ENCODE measurements around the gene ANKRD33B.
"Not testable (repeated sequence)": the region's sequence is repeated elsewhere in the genome, so short reads cannot be mapped to it uniquely, and the experiment has no call there.

ANKRD33B gene

GRCh38 chr5:10631316-10631996 lies 67.6 kb downstream of the ANKRD33B start:
- Histone ChIP-seq H3K27ac (ENCODE audit: low read length) (no peak overlapping the region), H3K9me3 (ENCODE audit: control insufficient read depth in 2 of 2, low read length in 2 of 2) (no peaks in the 10 kb centered on the region), H3K36me3 (ENCODE audit: control insufficient read depth in 2 of 2, insufficient read depth in 2 of 2, low read length in 2 of 2) (no peaks in the 10 kb centered on the region), H3K9ac (ENCODE audit: low read length in 2 of 2) (no peak overlapping the region), H3K4me3 (ENCODE audit: low read length in 2 of 2) (no peak overlapping the region), H3K4me1 (ENCODE audit: control insufficient read depth, insufficient read depth, low read length) (peaks cover 2% of the 10 kb centered on the region), H3K27me3 (ENCODE audit: control insufficient read depth in 1 of 2, insufficient read depth in 2 of 2, low read length in 2 of 2) (peaks cover 6 to 7% of the 10 kb centered on the region in 2 donors)

GRCh38 chr5:10632110-10632761 lies 68.4 kb downstream of the ANKRD33B start:
- Histone ChIP-seq H3K9ac (ENCODE audit: low read length in 2 of 2) (no peak overlapping the region), H3K9me3 (ENCODE audit: control insufficient read depth in 2 of 2, low read length in 2 of 2) (no peaks in the 10 kb centered on the region), H3K27me3 (ENCODE audit: control insufficient read depth in 1 of 2, insufficient read depth in 2 of 2, low read length in 2 of 2) (peaks cover 8 to 14% of the 10 kb centered on the region in 2 donors), H3K4me1 (ENCODE audit: control insufficient read depth, insufficient read depth, low read length) (peaks cover 2% of the 10 kb centered on the region), H3K27ac (ENCODE audit: low read length) (no peak overlapping the region), H3K4me3 (ENCODE audit: low read length in 2 of 2) (no peak overlapping the region), H3K36me3 (ENCODE audit: control insufficient read depth in 2 of 2, insufficient read depth in 2 of 2, low read length in 2 of 2) (no peaks in the 10 kb centered on the region)

- Histone ChIP-seq H3K27me3 (ENCODE audit: control insufficient read depth in 1 of 2, insufficient read depth in 2 of 2, low read length in 2 of 2) (peaks cover 8 to 14% of the 10 kb centered on the region in 2 donors), H3K4me3 (ENCODE audit: low read length in 2 of 2) (no peak overlapping the region), H3K9me3 (ENCODE audit: control insufficient read depth in 2 of 2, low read length in 2 of 2) (no peaks in the 10 kb centered on the region), H3K4me1 (ENCODE audit: control insufficient read depth, insufficient read depth, low read length) (no peaks in the 10 kb centered on the region), H3K36me3 (ENCODE audit: control insufficient read depth in 2 of 2, insufficient read depth in 2 of 2, low read length in 2 of 2) (no peaks in the 10 kb centered on the region), H3K27ac (ENCODE audit: low read length) (no peak overlapping the region), H3K9ac (ENCODE audit: low read length in 2 of 2) (no peak overlapping the region)
Measured at GRCh38 chr5:10633271-10634049, 69.6 kb downstream of the ANKRD33B start.

GRCh38 chr5:10634050-10634449 lies 70.2 kb downstream of the ANKRD33B start:
- H3K4me3 ChIP-seq (ENCODE audit: low read length in 2 of 2): no peak overlapping the region
- no peaks in the 10 kb centered on the region for H3K9me3 ChIP-seq (ENCODE audit: control insufficient read depth in 2 of 2, low read length in 2 of 2)
- H3K27ac ChIP-seq (ENCODE audit: low read length): no peak overlapping the region
- H3K9ac ChIP-seq (ENCODE audit: low read length in 2 of 2): no peak overlapping the region
- H3K36me3 ChIP-seq (ENCODE audit: control insufficient read depth in 2 of 2, insufficient read depth in 2 of 2, low read length in 2 of 2): no peaks in the 10 kb centered on the region
- peaks cover 8 to 14% of the 10 kb centered on the region in 2 donors for H3K27me3 ChIP-seq (ENCODE audit: control insufficient read depth in 1 of 2, insufficient read depth in 2 of 2, low read length in 2 of 2)
- no peaks in the 10 kb centered on the region for H3K4me1 ChIP-seq (ENCODE audit: control insufficient read depth, insufficient read depth, low read length)

GRCh38 chr5:10634562-10634961 lies 70.7 kb downstream of the ANKRD33B start:
- Histone ChIP-seq H3K9me3 (ENCODE audit: control insufficient read depth in 2 of 2, low read length in 2 of 2) (no peaks in the 10 kb centered on the region), H3K27me3 (ENCODE audit: control insufficient read depth in 1 of 2, insufficient read depth in 2 of 2, low read length in 2 of 2) (peaks cover 8 to 14% of the 10 kb centered on the region in 2 donors), H3K9ac (ENCODE audit: low read length in 2 of 2) (no peak overlapping the region), H3K4me3 (ENCODE audit: low read length in 2 of 2) (no peak overlapping the region), H3K4me1 (ENCODE audit: control insufficient read depth, insufficient read depth, low read length) (no peaks in the 10 kb centered on the region), H3K27ac (ENCODE audit: low read length) (no peak overlapping the region), H3K36me3 (ENCODE audit: control insufficient read depth in 2 of 2, insufficient read depth in 2 of 2, low read length in 2 of 2) (no peaks in the 10 kb centered on the region)

GRCh38 chr5:10635257-10635866 lies 71.5 kb downstream of the ANKRD33B start:
- H3K27me3 ChIP-seq (ENCODE audit: control insufficient read depth in 1 of 2, insufficient read depth in 2 of 2, low read length in 2 of 2): peaks cover 8 to 9% of the 10 kb centered on the region in 2 donors
- no peaks in the 10 kb centered on the region for H3K9me3 ChIP-seq (ENCODE audit: control insufficient read depth in 2 of 2, low read length in 2 of 2)
- H3K4me3 ChIP-seq (ENCODE audit: low read length in 2 of 2): no peak overlapping the region
- no peak overlapping the region for H3K27ac ChIP-seq (ENCODE audit: low read length)
- no peak overlapping the region for H3K9ac ChIP-seq (ENCODE audit: low read length in 2 of 2)
- no peaks in the 10 kb centered on the region for H3K4me1 ChIP-seq (ENCODE audit: control insufficient read depth, insufficient read depth, low read length)
- no peaks in the 10 kb centered on the region for H3K36me3 ChIP-seq (ENCODE audit: control insufficient read depth in 2 of 2, insufficient read depth in 2 of 2, low read length in 2 of 2)

- H3K36me3 ChIP-seq (ENCODE audit: control insufficient read depth in 2 of 2, insufficient read depth in 2 of 2, low read length in 2 of 2): no peaks in the 10 kb centered on the region
- H3K9ac ChIP-seq (ENCODE audit: low read length in 2 of 2): no peak overlapping the region
- no peak overlapping the region for H3K27ac ChIP-seq (ENCODE audit: low read length)
- H3K27me3 ChIP-seq (ENCODE audit: control insufficient read depth in 1 of 2, insufficient read depth in 2 of 2, low read length in 2 of 2): peaks cover 7 to 9% of the 10 kb centered on the region in 2 donors
- no peaks in the 10 kb centered on the region for H3K9me3 ChIP-seq (ENCODE audit: control insufficient read depth in 2 of 2, low read length in 2 of 2)
- no peaks in the 10 kb centered on the region for H3K4me1 ChIP-seq (ENCODE audit: control insufficient read depth, insufficient read depth, low read length)
- no peak overlapping the region for H3K4me3 ChIP-seq (ENCODE audit: low read length in 2 of 2)
Measured at GRCh38 chr5:10635867-10636350, 72.0 kb downstream of the ANKRD33B start.

- Histone ChIP-seq H3K9ac (ENCODE audit: low read length in 2 of 2) (no peak overlapping the region), H3K4me1 (ENCODE audit: control insufficient read depth, insufficient read depth, low read length) (no peaks in the 10 kb centered on the region), H3K9me3 (ENCODE audit: control insufficient read depth in 2 of 2, low read length in 2 of 2) (no peaks in the 10 kb centered on the region), H3K27ac (ENCODE audit: low read length) (no peak overlapping the region), H3K4me3 (ENCODE audit: low read length in 2 of 2) (no peak overlapping the region), H3K27me3 (ENCODE audit: control insufficient read depth in 1 of 2, insufficient read depth in 2 of 2, low read length in 2 of 2) (peaks cover 6 to 9% of the 10 kb centered on the region in 2 donors), H3K36me3 (ENCODE audit: control insufficient read depth in 2 of 2, insufficient read depth in 2 of 2, low read length in 2 of 2) (no peaks in the 10 kb centered on the region)
Measured at GRCh38 chr5:10636363-10637142, 72.7 kb downstream of the ANKRD33B start.

GRCh38 chr5:10637944-10638343 lies 74.1 kb downstream of the ANKRD33B start:
- Histone ChIP-seq H3K4me1 (ENCODE audit: control insufficient read depth, insufficient read depth, low read length) (no peaks in the 10 kb centered on the region), H3K9me3 (ENCODE audit: control insufficient read depth in 2 of 2, low read length in 2 of 2) (no peaks in the 10 kb centered on the region), H3K36me3 (ENCODE audit: control insufficient read depth in 2 of 2, insufficient read depth in 2 of 2, low read length in 2 of 2) (no peaks in the 10 kb centered on the region), H3K27me3 (ENCODE audit: control insufficient read depth in 1 of 2, insufficient read depth in 2 of 2, low read length in 2 of 2) (peaks cover 6 to 9% of the 10 kb centered on the region in 2 donors), H3K9ac (ENCODE audit: low read length in 2 of 2) (no peak overlapping the region), H3K4me3 (ENCODE audit: low read length in 2 of 2) (no peak overlapping the region), H3K27ac (ENCODE audit: low read length) (no peak overlapping the region)

- H3K4me1 ChIP-seq (ENCODE audit: control insufficient read depth, insufficient read depth, low read length); H3K4me3 ChIP-seq (ENCODE audit: low read length in 2 of 2); H3K9ac ChIP-seq (ENCODE audit: low read length in 2 of 2); H3K27ac ChIP-seq (ENCODE audit: low read length); H3K27me3 ChIP-seq (ENCODE audit: control insufficient read depth in 1 of 2, insufficient read depth in 2 of 2, low read length in 2 of 2); H3K36me3 ChIP-seq (ENCODE audit: control insufficient read depth in 2 of 2, insufficient read depth in 2 of 2, low read length in 2 of 2); H3K9me3 ChIP-seq (ENCODE audit: control insufficient read depth in 2 of 2, low read length in 2 of 2): not testable (repeated sequence)
Measured at GRCh38 chr5:10638723-10639122, 74.9 kb downstream of the ANKRD33B start.
